OCI-LY1 (cell line): Measurements from ENCODE around the gene TCL1B.
"Not testable (repeated sequence)": the region's sequence is repeated elsewhere in the genome, so short reads cannot be mapped to it uniquely, and the experiment has no call there.

Experiments
- H2AFZ ChIP-seq: fragments of 200-600 bp; sonication (generic), shearing (Covaris generic); 2 replicates; pipeline ENCODE4 v1.6.0; 2014; ENCODE audit warnings: antibody characterized with exemption, mild to moderate bottlenecking, low read length
- H3F3A ChIP-seq: fragments of 200-600 bp; sonication (generic), shearing (Covaris generic); 2 replicates; pipeline ENCODE4 v1.6.0; 2014; ENCODE audit warnings: mild to moderate bottlenecking, antibody characterized with exemption, low read length, moderate library complexity; ENCODE audit not compliant: insufficient read depth
- H3K27ac ChIP-seq: fragments of 200-600 bp; sonication (generic); 2 replicates; pipeline ENCODE4 v1.5.1; 2014; ENCODE audit warnings: low read length, mixed run types, mild to moderate bottlenecking, low read depth; ENCODE audit not compliant: poor library complexity, severe bottlenecking
- H3K27me3 ChIP-seq: fragments of 200-600 bp; sonication (generic); 2 replicates; pipeline ENCODE4 v1.6.0; 2014; ENCODE audit warnings: antibody characterized with exemption, mild to moderate bottlenecking, low read length, moderate library complexity; ENCODE audit not compliant: insufficient read depth
- H3K36me3 ChIP-seq: fragments of 200-600 bp; sonication (generic); 2 replicates; pipeline ENCODE4 v1.6.1; 2014; ENCODE audit warnings: mild to moderate bottlenecking, antibody characterized with exemption, low read length, moderate library complexity, mixed read lengths; ENCODE audit not compliant: insufficient read depth
- H3K4me1 ChIP-seq: fragments of 200-600 bp; sonication (generic); 2 replicates; pipeline ENCODE4 v1.5.1; 2014; ENCODE audit warnings: mild to moderate bottlenecking, low read length, moderate library complexity; ENCODE audit not compliant: insufficient read depth, severe bottlenecking
- H3K4me2 ChIP-seq: fragments of 200-600 bp; sonication (generic), shearing (Covaris generic); 2 replicates; pipeline ENCODE4 v1.6.1; 2014; ENCODE audit warnings: low read length
- H3K4me3 ChIP-seq: fragments of 200-600 bp; sonication (generic); 2 replicates; pipeline ENCODE4 v1.5.1; 2014; ENCODE audit warnings: low read length, low read depth, mild to moderate bottlenecking, mixed read lengths; ENCODE audit not compliant: poor library complexity, severe bottlenecking
- H3K79me2 ChIP-seq: fragments of 200-600 bp; shearing (Covaris generic); 2 replicates; pipeline ENCODE4 v1.6.1; 2016; ENCODE audit warnings: mixed run types, low read length, mixed read lengths; ENCODE audit not compliant: insufficient read depth
- H3K9ac ChIP-seq: fragments of 200-600 bp; sonication (generic), shearing (Covaris generic); 2 replicates; pipeline ENCODE4 v1.6.1; 2014; ENCODE audit warnings: mild to moderate bottlenecking, low read length, mixed read lengths
- H3K9me2 ChIP-seq: fragments of 200-600 bp; sonication (generic), shearing (Covaris generic); 2 replicates; pipeline ENCODE4 v1.6.1; 2014; ENCODE audit warnings: low read depth, mild to moderate bottlenecking, low read length, mixed read lengths
- H3K9me3 ChIP-seq: fragments of 200-600 bp; shearing (Covaris generic); 2 replicates; pipeline ENCODE4 v1.6.1; 2014; ENCODE audit warnings: low read length, mixed read lengths
- H4K20me1 ChIP-seq: fragments of 200-600 bp; sonication (generic), shearing (Covaris generic); 2 replicates; pipeline ENCODE4 v1.6.0; 2016; ENCODE audit warnings: mild to moderate bottlenecking, low read length; ENCODE audit not compliant: insufficient read depth
- EZH2 ChIP-seq: fragments of 200-600 bp; sonication (generic), shearing (Covaris generic); IDR thresholded peaks from 2 replicates; pipeline ENCODE4 v1.8.0; 2017; ENCODE audit warnings: borderline replicate concordance, mixed run types, mild to moderate bottlenecking, antibody characterized with exemption, low read length, moderate library complexity, mixed read lengths
- TF ChIP-seq, protein P1 (sequence below): fragments of 200-600 bp; sonication (generic), shearing (Covaris generic); IDR thresholded peaks from 2 replicates; pipeline ENCODE4 v1.5.1; 2017; ENCODE audit warnings: mild to moderate bottlenecking, antibody characterized with exemption, low read length, moderate library complexity, mixed read lengths

TCL1B gene

DNA sequence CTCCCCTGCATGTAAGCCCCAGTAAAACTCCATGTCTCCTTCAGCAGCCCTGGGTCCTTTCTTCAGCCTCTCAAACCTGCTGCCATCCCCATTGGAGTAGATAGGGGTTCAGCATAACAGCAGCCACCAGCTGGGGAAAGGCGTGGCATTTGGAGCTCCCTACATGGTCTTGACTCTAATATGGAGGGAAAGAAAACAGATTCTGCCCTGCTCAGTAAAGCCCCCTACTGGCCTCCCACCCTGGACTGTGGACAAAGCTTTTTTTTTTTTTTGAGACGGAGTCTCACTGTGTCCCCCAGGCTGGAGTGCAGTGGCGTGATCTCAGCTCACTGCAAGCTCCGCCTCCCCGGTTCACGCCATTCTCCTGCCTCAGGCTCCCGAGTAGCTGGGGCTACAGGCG, 20.7 kb upstream of the TCL1B start:
- H3K4me3 ChIP-seq: peak overlapping the region; percentile 64
- peak overlapping the region; percentile 100 for H3K27ac ChIP-seq
- peak overlapping the region; percentile 95 for H3K4me2 ChIP-seq
- H3K9me2 ChIP-seq, H4K20me1 ChIP-seq, H2AFZ ChIP-seq, H3K9me3 ChIP-seq, H3K79me2 ChIP-seq, H3K27me3 ChIP-seq: not testable (repeated sequence)
- peaks cover 32% of the 10 kb centered on the region for H3K36me3 ChIP-seq
- peaks cover 29% of the 10 kb centered on the region for H3F3A ChIP-seq
- peaks cover 96% of the 10 kb centered on the region for H3K4me1 ChIP-seq
- TF ChIP-seq, protein P1, sequence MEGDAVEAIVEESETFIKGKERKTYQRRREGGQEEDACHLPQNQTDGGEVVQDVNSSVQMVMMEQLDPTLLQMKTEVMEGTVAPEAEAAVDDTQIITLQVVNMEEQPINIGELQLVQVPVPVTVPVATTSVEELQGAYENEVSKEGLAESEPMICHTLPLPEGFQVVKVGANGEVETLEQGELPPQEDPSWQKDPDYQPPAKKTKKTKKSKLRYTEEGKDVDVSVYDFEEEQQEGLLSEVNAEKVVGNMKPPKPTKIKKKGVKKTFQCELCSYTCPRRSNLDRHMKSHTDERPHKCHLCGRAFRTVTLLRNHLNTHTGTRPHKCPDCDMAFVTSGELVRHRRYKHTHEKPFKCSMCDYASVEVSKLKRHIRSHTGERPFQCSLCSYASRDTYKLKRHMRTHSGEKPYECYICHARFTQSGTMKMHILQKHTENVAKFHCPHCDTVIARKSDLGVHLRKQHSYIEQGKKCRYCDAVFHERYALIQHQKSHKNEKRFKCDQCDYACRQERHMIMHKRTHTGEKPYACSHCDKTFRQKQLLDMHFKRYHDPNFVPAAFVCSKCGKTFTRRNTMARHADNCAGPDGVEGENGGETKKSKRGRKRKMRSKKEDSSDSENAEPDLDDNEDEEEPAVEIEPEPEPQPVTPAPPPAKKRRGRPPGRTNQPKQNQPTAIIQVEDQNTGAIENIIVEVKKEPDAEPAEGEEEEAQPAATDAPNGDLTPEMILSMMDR: peak; percentile 49
- H3K9ac ChIP-seq: peak overlapping the region; percentile 99

DNA sequence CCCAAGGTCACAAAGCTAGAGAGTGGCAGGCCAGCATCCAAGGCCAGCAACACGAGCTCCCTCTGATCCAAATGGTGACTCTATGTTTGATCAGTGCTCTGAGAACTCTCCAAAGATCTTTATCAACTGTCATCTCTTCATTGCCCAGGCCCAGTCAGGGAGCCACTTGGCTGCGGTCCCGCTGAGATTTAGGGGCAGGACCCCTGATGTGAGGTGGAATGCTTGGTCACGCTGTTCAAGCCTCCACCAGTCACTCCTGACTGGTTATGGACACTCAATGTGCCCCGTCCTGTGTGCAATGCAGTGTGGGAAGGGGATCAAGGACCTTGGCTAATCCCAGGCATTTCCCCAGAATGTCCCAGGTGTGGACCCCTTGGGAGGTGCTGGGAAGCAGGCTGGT, 19.8 kb upstream of the TCL1B start:
- H3K4me1 ChIP-seq: peaks cover 87% of the 10 kb centered on the region
- H3K4me2 ChIP-seq: peak overlapping the region; percentile 95
- H4K20me1 ChIP-seq: no peaks in the 10 kb centered on the region
- H3K9me3 ChIP-seq: no peaks in the 10 kb centered on the region
- H3K4me3 ChIP-seq: peak overlapping the region; percentile 64
- H2AFZ ChIP-seq: no peak overlapping the region
- H3K9ac ChIP-seq: peak overlapping the region; percentile 99
- no peaks in the 10 kb centered on the region for H3K79me2 ChIP-seq
- H3K36me3 ChIP-seq: peaks cover 41% of the 10 kb centered on the region
- TF ChIP-seq, protein P1: no peak
- H3F3A ChIP-seq: peaks cover 22% of the 10 kb centered on the region
- no peaks in the 10 kb centered on the region for H3K9me2 ChIP-seq
- H3K27me3 ChIP-seq: no peaks in the 10 kb centered on the region
- H3K27ac ChIP-seq: peak overlapping the region; percentile 100

DNA sequence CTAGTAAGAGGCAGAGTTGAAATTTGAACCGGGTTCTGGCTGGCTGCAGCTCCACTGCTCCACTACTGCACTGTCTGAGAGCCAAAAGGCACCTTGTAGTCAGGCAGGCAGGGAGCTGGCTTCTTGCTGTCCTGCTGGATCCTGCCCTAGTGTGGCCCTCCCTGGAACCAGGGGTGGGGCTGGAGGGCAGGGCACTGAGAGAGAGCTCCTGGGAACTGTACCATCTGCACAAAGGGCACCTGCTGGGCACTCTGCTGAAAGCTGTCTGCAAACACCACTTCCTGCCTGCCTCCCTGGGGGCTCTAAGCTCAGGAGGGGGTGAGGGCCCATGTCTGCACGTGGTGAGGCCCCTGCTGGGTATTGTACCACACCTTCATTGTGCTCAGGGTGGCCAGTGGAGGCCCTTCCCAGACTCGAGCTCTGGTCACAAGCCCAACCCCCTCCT, 19.0 kb upstream of the TCL1B start:
- Histone ChIP-seq H3K9ac (peak overlapping the region; percentile 99), H3K9me2 (no peaks in the 10 kb centered on the region), H3K27me3 (no peaks in the 10 kb centered on the region), H3K4me2 (peak overlapping the region; percentile 95), H4K20me1 (no peaks in the 10 kb centered on the region), H3K27ac (peak overlapping the region; percentile 100), H3K4me3 (peak overlapping the region; percentile 64), H2AFZ (no peak overlapping the region), H3K4me1 (peaks cover 79% of the 10 kb centered on the region), H3K36me3 (peaks cover 49% of the 10 kb centered on the region), H3F3A (peaks cover 17% of the 10 kb centered on the region), H3K79me2 (no peaks in the 10 kb centered on the region), H3K9me3 (no peaks in the 10 kb centered on the region)
- TF ChIP-seq, protein P1: no peak
- TF ChIP-seq EZH2: no peak
